ENCODE data around the gene MUC3A.

DNA sequence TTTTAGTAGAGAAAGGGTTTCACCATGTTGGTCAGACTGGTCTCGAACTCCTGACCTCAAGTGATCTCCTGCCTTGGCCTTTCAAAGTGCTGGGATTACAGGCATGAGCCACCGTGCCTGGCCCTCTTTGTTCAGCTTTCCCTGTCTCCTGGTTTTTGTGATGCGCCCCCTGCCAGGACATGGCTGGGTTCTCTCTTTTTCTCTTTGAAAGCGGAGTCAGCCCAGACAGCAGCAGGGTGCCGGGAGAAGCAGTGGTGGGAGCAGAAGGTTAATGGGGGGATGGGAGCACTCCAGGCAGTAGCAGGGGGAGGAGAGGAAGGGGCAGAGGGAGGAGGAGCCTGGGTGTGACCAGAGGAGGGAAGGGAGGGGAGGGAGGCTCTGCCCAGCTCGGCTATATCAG is 1.8 kb downstream of the MUC3A start:
- TF ChIP-seq ZNF274 (IDR thresholded peaks at IDR 0.05; ENCODE audit: insufficient read depth, insufficient read length) (no peak), POLR2AphosphoS5 (IDR thresholded peaks at IDR 0.05; ENCODE audit: low read length) (no peak)
- TF ChIP-seq, protein P1, sequence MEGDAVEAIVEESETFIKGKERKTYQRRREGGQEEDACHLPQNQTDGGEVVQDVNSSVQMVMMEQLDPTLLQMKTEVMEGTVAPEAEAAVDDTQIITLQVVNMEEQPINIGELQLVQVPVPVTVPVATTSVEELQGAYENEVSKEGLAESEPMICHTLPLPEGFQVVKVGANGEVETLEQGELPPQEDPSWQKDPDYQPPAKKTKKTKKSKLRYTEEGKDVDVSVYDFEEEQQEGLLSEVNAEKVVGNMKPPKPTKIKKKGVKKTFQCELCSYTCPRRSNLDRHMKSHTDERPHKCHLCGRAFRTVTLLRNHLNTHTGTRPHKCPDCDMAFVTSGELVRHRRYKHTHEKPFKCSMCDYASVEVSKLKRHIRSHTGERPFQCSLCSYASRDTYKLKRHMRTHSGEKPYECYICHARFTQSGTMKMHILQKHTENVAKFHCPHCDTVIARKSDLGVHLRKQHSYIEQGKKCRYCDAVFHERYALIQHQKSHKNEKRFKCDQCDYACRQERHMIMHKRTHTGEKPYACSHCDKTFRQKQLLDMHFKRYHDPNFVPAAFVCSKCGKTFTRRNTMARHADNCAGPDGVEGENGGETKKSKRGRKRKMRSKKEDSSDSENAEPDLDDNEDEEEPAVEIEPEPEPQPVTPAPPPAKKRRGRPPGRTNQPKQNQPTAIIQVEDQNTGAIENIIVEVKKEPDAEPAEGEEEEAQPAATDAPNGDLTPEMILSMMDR (IDR thresholded peaks at IDR 0.05 in 2 of 3, conservative IDR thresholded peaks at IDR 0.05 in 1 of 3; ENCODE audit: control insufficient read depth in 2 of 3, extremely low read depth in 1 of 3, insufficient read depth in 1 of 3, low read depth in 3 of 3, low read length in 3 of 3) = no peak
- TF ChIP-seq, protein P2, sequence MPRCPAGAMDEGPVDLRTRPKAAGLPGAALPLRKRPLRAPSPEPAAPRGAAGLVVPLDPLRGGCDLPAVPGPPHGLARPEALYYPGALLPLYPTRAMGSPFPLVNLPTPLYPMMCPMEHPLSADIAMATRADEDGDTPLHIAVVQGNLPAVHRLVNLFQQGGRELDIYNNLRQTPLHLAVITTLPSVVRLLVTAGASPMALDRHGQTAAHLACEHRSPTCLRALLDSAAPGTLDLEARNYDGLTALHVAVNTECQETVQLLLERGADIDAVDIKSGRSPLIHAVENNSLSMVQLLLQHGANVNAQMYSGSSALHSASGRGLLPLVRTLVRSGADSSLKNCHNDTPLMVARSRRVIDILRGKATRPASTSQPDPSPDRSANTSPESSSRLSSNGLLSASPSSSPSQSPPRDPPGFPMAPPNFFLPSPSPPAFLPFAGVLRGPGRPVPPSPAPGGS (IDR thresholded peaks at IDR 0.05; ENCODE audit: borderline replicate concordance, insufficient read depth, low read depth, low read length, poor library complexity, severe bottlenecking) = no peak
